ENCODE results near the gene ANKRD37. TPM values are rescaled to one million over a fixed set of nuclear protein-coding genes. Genes with fewer than 3 reads are reported as not detected.
A peak's percentile ranks its signal among the peaks of the same experiment; 100 is the strongest.
"Not testable (repeated sequence)": the region's sequence is repeated elsewhere in the genome, so short reads cannot be mapped to it uniquely, and the experiment has no call there.

ANKRD37 gene, protein sequence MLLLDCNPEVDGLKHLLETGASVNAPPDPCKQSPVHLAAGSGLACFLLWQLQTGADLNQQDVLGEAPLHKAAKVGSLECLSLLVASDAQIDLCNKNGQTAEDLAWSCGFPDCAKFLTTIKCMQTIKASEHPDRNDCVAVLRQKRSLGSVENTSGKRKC
- total RNA-seq, result 5.7 and 29.6 TPM in 2 replicates

DNA sequence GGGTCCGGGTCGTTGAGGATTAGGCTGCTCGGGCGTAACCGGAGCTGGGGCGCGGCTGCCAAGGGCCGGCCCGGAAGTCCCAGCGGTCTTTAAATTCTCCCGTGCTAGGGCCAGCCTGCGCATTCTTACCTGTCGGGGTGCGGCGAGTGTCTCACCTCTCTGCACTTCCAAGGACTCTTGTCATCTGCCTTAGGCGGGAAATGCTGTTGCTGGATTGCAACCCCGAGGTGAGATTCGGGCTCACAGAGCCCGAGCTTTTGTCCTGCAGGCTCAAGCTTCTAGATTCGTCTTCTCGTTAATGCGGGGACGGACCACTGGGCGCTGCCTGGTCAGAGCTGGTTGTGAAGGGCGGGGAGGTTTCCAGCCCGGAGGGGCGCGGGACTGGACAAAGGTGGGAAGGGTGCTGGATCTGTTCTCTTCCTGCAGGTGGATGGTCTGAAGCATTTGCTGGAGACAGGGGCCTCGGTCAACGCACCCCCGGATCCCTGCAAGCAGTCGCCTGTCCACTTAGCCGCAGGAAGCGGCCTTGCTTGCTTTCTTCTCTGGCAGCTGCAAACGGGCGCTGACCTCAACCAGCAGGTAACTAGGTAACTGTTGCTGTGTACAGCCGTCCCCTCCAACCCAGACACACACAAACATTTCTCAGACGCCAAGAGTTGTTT, at the start of gene ANKRD37:
TSS of gene ANKRD37 (plus strand) at position 118 of the 662 bp plus-strand sequence. CDS start at position 201, 83 bp downstream.
- peak; percentile 53 to 69 for DNase-seq (ENCODE audit: low read depth in 2 of 2)

DNA sequence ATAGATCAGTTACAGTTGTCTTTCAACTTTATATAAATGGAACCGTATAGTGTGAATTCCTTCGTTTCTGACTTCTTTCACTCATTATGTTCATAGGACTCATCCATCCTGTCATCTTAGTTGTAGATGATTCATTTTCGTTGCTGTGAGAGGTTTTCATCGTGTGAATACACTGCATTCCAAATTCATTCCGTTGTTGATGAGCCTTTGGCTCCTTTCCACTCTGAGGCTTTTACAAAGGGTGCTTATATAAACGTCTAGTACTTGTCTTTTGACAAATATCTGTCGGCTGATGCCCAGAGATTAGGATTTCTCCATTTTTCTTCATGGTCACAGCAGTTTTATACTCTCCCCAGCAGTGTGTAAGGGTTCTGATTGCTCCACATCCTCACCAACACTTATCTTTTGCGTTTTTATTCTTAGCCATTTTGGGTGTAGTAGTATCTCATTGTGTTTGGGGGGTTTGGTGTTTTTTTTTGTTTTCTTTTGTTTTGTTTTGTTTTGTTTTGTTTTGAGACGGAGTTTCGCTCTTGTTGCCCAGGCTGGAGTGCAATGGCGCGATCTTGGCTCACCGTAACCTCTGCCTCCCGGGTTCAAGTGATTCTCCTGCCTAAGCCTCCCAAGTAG, 49.6 kb upstream of the ANKRD37 start:
- peak; percentile 37 to 61 for DNase-seq (ENCODE audit: low read depth in 2 of 2)

DNA sequence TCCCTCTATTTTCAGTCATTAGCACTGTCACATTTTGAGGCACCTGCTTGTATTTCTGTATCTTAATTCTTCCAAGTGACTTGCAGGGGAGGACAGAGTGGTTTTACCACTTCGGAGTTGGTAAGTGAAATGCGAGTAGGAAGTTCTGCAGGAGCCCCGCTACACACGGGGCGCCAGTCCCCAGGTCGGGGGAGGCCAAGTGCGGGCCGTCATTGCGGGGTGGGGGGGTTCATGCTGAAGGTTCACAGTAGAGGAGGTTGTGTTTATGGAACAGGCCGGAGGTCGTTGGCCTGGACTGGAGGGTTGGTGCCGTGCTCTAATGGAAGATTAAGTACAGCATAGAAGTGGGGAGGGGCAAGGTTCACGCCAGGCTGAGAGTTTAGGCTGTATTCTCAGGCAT, 45.0 kb upstream of the ANKRD37 start:
- DNase-seq (ENCODE audit: low read depth in 2 of 2), result no peak

DNA sequence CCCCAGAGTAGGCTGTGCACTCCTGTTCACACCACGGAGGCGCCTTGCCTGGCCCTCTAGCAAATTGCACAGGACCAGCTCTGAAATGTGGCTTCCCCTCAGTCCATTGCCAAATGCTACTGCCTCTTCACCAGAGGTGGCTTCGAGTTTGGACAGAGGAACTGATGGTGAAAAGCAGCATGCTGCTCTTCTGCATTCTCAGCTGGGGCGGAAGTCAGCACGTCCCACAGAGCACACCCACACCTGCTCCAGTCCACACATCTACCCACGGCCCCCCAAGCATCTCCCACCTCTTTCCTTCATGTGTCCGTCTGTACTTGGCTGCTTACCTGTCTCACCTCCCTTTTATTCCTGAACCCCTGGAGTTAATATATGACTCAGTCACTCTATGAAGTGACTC, 44.4 kb upstream of the ANKRD37 start:
- no peak for DNase-seq (ENCODE audit: low read depth in 2 of 2)

DNA sequence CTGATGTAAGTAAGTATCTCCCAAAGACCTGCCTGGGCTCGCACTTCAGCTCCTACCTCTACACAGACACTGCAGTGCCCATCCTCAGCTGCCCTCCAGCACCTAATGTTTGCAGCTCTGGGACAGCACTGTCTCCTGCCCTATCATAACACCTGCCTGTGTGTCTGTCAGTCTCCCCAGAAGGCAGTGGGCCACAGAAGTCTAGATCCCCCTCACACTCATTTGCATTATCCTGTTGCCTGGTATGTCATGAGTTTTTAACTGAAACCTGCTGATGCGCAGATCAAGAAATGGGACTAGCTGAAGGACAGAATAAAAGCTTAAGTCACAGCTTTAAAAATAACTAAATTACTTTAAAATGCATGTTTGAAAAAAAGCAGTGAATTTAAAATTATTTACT, 43.9 kb upstream of the ANKRD37 start:
- DNase-seq (ENCODE audit: low read depth in 2 of 2), result no peak

DNA sequence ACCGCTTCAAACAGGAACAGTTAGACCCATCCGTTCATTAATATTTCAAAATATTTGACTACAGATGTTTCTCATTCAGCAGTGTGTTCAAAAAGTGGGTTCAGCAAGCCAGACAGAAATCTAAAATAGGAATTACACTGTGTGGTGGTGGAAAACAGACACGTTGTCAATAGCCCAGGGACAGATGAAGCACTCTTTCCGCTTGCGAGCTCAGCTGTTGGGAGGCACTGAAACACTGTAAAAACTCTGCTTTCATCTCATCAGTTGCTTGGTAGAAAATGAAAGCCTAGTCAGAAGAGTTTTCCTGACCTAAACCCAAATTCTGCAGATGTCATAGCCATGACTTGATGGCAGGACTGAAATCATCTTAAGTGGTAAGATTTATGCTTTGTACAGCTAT, 39.4 kb upstream of the ANKRD37 start:
- DNase-seq (ENCODE audit: low read depth in 2 of 2), result peak in 1 of 2 donors; percentile 74

DNA sequence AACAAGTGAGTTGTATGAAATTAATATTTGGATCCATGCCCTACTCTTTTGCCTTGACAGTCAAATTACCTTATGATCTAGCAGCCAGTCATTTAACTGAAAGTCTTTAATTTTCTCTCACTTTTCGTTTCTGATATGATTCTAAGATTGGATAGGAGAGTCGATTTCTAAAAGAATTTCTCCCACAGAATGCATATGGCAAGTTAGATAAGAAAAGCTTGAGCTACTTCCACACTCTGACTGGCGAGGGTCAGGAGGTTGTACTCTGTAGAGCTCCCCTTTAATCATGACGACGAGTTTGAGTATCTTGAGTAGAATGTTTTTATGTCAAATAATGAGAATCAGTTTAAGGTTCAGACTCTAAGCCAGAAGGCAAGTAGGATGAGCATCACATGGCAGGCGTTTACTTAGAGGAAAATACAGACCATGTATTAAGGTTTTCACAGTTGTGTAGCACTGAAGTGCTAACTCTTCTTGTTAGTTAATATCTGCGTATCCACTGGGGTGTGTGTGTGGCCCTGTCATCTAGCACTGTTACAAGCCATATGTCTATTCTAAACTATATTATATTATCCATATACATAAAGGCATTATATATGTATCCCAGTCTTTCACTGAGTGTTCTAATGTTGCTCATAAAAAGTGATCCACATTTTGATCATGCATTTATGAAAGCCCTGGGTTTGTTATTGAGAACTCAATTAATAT, 38.8 kb upstream of the ANKRD37 start:
- DNase-seq (ENCODE audit: low read depth in 2 of 2), result no peak

DNA sequence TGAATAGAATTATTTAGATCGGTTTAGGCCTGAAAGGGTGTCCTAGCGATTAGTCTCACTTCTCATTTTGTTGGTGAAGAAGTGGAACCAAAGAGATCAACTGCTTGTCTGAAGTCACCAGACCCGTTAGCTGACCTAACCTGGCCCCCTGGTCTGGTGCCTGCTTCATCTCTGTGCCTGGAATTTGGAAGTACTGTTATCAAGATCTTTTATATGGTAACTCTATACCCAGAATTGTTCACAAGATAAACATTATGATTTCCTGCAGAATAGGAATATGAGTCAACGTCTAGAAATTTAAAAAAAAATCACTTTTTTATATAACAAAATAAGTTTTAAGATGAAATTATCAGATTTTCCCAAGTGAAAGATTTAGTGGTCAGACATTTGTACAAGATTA, 38.1 kb upstream of the ANKRD37 start:
- peak; percentile 49 to 87 for DNase-seq (ENCODE audit: low read depth in 2 of 2)

DNA sequence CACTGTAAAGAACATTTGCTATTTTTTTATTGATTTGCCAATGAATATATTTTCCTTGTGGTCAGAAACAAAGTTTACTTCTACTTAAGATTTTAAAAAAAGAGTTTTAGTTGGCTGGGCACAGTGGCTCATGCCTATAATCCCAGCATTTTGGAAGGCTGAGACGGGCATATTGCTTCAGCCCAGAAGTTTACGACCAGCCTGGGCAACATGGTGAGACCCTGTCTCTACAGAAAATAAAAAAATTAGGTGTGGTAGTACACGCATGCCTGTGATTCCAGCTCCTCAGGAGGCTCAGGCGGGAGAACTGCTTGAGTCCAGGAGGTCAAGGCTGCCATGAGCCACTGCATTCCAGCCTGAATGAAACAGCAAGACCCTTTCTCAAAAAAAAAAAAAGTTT, 37.7 kb upstream of the ANKRD37 start:
- DNase-seq (ENCODE audit: low read depth in 2 of 2), result peak in 1 of 2 donors; percentile 34

DNA sequence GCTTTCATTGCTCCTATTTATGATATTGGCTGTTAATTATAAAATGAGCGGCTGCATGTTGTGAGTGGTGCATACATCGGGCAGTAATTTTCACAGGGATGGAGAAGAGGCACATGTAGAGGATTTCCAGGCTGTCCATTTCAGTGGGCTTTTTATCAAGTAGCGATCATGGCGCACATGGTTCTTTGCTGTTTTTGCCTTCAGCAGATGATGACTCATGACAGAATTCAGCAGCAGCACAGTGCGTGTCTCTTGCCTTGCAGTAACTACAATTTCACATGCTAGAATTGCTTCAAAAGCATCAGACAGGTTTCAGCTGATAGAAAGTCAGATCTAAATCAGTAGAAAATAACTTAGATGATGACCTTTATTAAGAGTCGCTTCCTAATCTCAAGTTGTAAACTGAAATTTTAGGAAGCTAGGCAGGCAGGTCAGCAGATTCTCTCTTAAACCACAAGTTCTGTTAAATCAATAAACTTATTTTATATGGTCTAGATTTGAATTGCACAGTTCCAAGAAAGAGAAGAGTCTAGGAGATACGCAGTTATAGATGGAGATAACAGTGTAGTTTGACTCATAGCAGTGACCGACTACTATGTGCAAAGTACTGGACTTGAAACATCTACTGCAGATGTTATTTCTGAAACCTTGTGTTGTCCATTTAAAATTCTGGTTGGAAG, 36.7 kb upstream of the ANKRD37 start:
- DNase-seq (ENCODE audit: low read depth in 2 of 2), result peak; percentile 41 to 70

DNA sequence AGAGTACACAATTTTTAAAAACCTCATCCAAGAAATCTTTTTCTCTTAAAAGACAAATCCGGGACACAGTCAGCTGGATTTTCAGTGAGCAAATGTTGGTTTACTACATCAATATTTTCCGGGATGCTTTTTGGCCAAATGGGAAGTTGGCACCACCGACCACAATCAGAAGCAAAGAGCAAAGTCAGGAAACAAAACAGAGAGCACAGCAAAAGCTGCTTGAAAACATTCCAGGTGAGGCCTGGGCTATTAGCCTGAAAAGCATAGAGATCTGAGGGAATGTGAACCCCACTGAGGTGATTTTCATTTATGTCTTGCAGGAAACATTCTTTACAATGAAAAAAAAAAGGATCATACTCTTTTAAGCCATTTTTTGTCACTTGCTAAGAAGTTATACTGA, 34.8 kb upstream of the ANKRD37 start:
- peak in 1 of 2 donors; percentile 48 for DNase-seq (ENCODE audit: low read depth in 2 of 2)

DNA sequence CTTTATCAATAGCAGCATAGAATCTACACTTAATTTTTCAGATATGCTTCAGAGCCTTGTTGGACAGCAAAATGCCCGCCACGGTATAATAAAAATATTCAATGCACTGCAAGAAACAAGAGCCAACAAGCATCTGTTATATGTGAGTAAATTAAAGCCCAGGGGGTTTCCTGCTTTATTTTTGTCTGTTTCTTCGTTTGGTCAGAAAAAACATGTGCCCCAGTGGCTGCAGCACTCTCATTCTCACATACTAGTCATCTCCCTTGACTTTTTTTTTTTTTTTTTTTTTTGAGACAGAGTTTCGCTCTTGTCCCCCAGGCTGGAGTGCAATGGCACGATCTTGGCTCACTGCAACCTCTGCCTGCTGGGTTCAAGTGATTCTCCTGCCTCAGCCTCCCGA, 34.1 kb upstream of the ANKRD37 start:
- DNase-seq (ENCODE audit: low read depth in 2 of 2), result not testable (repeated sequence)

DNA sequence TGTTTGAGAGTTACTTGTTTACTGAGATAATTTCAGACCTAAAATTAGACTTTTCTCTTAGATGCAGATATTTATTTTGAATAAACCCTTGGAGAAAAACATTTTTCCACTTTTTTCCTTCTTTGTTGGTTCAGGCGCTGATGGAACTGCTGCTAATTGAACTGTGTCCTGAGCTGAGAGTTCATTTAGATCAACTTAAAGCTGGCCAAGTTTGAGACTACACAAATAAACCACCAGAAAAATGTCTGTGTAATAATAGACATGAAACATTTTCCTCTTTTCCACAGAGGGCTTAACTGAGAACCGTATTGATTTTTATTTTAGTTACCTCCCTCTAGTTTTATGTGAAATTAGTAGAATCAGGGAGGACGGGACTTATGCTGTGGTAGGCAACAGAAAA, 33.4 kb upstream of the ANKRD37 start:
- no peak for DNase-seq (ENCODE audit: low read depth in 2 of 2)

DNA sequence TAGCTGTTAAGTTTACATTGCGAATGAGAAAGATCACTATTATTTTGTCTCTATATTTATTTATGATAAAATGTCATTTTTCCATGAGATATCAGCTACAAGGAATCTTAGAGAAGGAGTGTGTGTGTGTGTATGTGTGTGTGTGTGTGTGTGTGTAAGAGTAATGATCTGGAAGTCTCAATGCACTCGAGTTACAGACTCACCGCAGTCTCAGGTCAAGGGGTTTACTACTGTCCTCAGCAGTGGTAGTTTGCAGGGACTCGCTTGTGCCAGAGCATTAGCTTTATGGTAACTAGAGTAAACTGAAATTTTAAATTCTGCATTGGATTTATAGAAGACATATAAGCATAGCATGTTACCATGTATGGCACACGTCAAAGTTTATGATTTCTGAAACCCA, 31.8 kb upstream of the ANKRD37 start:
- no peak for DNase-seq (ENCODE audit: low read depth in 2 of 2)

DNA sequence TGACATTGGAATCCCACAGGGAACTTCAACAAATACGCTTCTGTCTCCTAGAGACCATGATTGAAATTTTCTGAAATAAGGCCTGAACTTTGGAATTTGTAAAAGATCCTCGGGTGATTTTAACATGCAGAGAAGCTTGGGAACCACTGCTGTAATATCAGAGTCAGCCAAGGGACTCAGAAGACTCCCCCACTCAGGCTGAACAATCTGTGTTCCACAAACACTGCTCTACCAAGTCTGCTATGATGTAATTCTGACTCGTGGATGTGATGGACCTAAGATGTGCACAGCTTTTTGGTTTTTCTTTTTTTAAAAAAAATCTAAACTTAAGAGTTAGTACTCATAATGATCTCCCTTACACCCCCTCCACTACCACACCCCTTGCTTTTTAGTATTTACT, 26.9 kb upstream of the ANKRD37 start:
- DNase-seq (ENCODE audit: low read depth in 2 of 2), result no peak

DNA sequence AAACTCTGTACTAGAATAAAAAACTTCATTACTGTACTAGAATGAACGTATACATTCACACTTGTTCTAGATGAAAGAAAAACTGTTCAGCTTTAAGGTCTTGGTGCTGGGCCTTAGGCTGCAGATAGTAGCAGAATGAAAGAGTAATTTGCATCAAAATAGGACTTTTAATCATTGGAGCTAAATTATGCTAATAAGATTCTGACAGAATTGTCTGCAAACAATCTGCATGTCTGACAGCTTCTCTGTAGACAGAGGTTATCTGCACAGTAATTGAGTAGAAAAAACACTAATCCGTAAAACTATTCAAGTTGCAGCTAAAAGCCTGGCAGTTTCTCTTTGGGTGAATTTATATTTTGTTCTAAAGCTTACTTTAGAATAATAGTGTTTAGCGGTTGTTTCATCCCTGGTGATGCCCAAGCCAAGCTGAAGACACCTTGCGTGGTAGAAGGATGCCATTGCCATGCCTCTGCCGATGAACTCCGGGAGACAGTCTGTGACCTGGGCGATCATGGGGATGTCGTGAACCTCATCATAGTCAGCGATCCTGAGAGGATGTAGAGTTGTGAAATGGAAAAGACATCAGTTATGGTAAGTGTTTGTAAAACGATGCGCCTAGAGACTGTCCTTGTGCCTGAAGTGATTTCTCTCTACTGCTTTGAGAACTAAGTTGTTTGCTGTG, 26.2 kb upstream of the ANKRD37 start:
- DNase-seq (ENCODE audit: low read depth in 2 of 2), result no peak

DNA sequence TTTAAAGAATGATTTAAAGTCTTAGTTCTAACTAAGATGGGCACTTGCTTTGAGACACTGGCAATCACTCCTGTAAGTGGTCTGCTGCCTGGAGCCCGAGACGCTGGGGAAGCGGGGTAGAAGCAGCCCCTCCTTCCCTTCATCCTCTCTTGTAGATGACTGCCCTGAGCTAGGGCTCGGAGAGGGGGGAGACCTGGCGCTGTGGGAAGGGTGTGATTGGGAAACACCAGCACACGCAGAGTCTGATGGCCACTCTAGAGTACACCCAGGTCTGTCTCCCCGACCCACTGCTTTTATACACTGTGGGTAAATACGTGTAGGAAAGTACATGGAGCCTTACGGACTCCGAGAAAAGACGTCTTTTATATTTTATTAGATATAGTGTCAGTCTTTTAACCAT, 24.9 kb upstream of the ANKRD37 start:
- DNase-seq (ENCODE audit: low read depth in 2 of 2), result no peak

DNA sequence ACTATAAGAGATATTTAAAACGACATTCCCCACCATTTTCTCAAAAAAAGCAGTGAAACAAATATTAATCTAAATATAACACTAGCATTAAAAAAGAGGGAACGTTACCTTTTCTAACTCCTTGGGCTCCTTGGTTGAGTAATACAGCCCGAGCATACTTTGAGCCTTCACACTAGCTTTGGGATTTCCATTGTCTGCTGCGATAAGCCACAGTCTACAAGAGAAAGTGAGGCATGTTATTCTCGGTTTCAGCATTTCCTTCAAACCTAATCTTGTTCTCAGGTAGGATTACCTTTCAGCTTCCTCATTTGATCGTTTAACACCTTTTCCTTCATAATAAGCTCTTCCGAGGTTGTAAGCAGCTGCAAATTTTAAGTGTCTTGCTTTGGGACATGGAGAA, 22.6 kb upstream of the ANKRD37 start:
- DNase-seq (ENCODE audit: low read depth in 2 of 2), result no peak

DNA sequence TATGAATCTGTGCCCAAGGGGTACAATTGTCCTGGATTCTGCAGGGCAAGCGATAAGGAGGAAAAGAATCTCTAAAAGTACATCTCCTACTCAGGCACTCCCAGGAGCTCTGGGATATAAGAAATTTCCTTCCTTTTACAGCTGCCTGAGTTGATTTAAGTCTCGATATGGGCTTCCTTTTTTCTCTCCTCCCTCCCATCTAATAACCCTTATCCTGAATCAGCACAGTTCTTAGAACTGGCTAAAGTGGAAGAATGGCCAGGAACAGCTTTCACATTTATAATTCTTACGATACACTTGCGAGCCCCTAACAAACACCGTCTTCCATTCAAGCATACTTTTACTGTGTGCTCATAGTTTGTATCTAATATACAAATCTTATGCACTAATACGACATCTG, 22.1 kb upstream of the ANKRD37 start:
- DNase-seq (ENCODE audit: low read depth in 2 of 2), result no peak

DNA sequence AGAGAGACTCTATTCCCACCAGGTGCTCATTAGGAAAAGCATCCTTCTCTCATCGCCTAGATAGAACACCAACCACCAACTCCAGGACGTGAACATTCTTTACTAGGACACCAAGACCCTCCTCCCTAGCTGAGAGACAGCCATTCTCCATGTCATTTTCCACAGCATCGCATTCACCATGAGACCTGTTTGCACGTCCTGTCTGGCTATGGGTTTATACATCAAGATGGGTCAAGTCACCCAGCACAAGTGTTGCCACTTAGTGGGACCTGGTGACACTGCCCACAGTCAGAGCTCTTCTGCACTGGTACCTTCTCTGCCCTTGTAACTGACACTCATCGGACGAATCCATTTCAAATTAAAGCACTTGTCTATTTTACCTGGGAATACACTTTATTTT, 18.4 kb upstream of the ANKRD37 start:
- DNase-seq (ENCODE audit: low read depth in 2 of 2), result no peak
